ENCODE measurements around the gene AMZ1.

The AMZ1 gene

GRCh38 chr7:2684501-2684900, 3.5 kb upstream of the AMZ1 start:
- TF ChIP-seq FOXP2 (optimal IDR thresholded peaks at IDR 0.05; ENCODE audit: borderline replicate concordance, extremely low read depth, extremely low read length, insufficient read depth) (no peak), SIN3A (IDR thresholded peaks at IDR 0.05; ENCODE audit: borderline replicate concordance, insufficient read depth, low read length) (no peak), REST (IDR thresholded peaks at IDR 0.05; ENCODE audit: insufficient read depth in 1 of 2, low read depth in 2 of 2, low read length in 2 of 2) (no peak), POLR2AphosphoS5 (IDR thresholded peaks at IDR 0.05; ENCODE audit: low read depth, low read length) (no peak), TAF1 (IDR thresholded peaks at IDR 0.05; ENCODE audit: borderline replicate concordance, insufficient read depth, low read length) (no peak)

- TF ChIP-seq SIN3A (IDR thresholded peaks at IDR 0.05; ENCODE audit: borderline replicate concordance, insufficient read depth, low read length) (no peak), TAF1 (IDR thresholded peaks at IDR 0.05; ENCODE audit: borderline replicate concordance, insufficient read depth, low read length) (no peak), REST (IDR thresholded peaks at IDR 0.05; ENCODE audit: insufficient read depth in 1 of 2, low read depth in 2 of 2, low read length in 2 of 2) (no peak), POLR2AphosphoS5 (IDR thresholded peaks at IDR 0.05; ENCODE audit: low read depth, low read length) (no peak), FOXP2 (optimal IDR thresholded peaks at IDR 0.05; ENCODE audit: borderline replicate concordance, extremely low read depth, extremely low read length, insufficient read depth) (no peak)
Measured at GRCh38 chr7:2686101-2686500, 1.9 kb upstream of the AMZ1 start.

GRCh38 chr7:2687338-2687869, 598 bp upstream of the AMZ1 start:
- TF ChIP-seq FOXP2 (optimal IDR thresholded peaks at IDR 0.05; ENCODE audit: borderline replicate concordance, extremely low read depth, extremely low read length, insufficient read depth) (no peak), TAF1 (IDR thresholded peaks at IDR 0.05; ENCODE audit: borderline replicate concordance, insufficient read depth, low read length) (no peak), POLR2AphosphoS5 (IDR thresholded peaks at IDR 0.05; ENCODE audit: low read depth, low read length) (no peak), REST (IDR thresholded peaks at IDR 0.05; ENCODE audit: insufficient read depth in 1 of 2, low read depth in 2 of 2, low read length in 2 of 2) (no peak), SIN3A (IDR thresholded peaks at IDR 0.05; ENCODE audit: borderline replicate concordance, insufficient read depth, low read length) (no peak)

GRCh38 chr7:2688409-2689342, 674 bp downstream of the AMZ1 start:
- TF ChIP-seq FOXP2 (optimal IDR thresholded peaks at IDR 0.05; ENCODE audit: borderline replicate concordance, extremely low read depth, extremely low read length, insufficient read depth), result no peak
- TF ChIP-seq REST (IDR thresholded peaks at IDR 0.05; ENCODE audit: insufficient read depth in 1 of 2, low read depth in 2 of 2, low read length in 2 of 2), result no peak
- no peak for TF ChIP-seq TAF1 (IDR thresholded peaks at IDR 0.05; ENCODE audit: borderline replicate concordance, insufficient read depth, low read length)
- TF ChIP-seq POLR2AphosphoS5 (IDR thresholded peaks at IDR 0.05; ENCODE audit: low read depth, low read length), result no peak
- TF ChIP-seq SIN3A (IDR thresholded peaks at IDR 0.05; ENCODE audit: borderline replicate concordance, insufficient read depth, low read length), result no peak
